NAMALWA (cell line): ENCODE measurements around the gene C2CD4C.
"Not testable (repeated sequence)": the region's sequence is repeated elsewhere in the genome, so short reads cannot be mapped to it uniquely, and the experiment has no call there.

Experiments
- DNase-seq: peaks from one replicate; pipeline ENCODE4 v3.0.0-alpha.2; 2015; ENCODE audit warnings: low spot score

C2CD4C gene

DNA sequence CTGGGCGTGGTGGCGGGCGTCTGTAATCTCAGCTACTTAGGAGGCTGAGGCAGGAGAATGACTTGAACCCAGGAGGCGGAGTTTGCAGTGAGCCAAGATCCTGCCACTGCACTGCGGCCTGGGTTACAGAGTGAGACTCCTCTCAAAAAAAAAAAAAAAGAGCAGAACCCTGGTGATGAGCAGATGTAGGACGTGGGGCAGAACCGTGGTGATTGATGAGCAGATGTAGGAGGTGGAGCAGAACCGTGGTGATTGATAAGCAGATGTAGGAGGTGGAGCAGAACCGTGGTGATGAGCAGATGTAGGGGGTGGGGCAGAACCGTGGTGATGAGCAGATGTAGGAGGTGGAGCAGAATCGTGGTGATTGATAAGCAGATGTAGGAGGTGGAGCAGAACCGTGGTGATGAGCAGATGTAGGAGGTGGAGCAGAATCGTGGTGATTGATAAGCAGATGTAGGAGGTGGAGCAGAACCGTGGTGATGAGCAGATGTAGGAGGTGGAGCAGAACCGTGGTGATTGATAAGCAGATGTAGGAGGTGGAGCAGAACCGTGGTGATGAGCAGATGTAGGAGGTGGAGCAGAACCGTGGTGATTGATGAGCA lies 28.2 kb downstream of the C2CD4C start:
- DNase-seq, result not testable (repeated sequence)

- DNase-seq, result no peak
Measured at GRCh38 chr19:379796-380195, 29.2 kb downstream of the C2CD4C start.

GRCh38 chr19:378706-379105 lies 30.2 kb downstream of the C2CD4C start:
- DNase-seq, result no peak

DNA sequence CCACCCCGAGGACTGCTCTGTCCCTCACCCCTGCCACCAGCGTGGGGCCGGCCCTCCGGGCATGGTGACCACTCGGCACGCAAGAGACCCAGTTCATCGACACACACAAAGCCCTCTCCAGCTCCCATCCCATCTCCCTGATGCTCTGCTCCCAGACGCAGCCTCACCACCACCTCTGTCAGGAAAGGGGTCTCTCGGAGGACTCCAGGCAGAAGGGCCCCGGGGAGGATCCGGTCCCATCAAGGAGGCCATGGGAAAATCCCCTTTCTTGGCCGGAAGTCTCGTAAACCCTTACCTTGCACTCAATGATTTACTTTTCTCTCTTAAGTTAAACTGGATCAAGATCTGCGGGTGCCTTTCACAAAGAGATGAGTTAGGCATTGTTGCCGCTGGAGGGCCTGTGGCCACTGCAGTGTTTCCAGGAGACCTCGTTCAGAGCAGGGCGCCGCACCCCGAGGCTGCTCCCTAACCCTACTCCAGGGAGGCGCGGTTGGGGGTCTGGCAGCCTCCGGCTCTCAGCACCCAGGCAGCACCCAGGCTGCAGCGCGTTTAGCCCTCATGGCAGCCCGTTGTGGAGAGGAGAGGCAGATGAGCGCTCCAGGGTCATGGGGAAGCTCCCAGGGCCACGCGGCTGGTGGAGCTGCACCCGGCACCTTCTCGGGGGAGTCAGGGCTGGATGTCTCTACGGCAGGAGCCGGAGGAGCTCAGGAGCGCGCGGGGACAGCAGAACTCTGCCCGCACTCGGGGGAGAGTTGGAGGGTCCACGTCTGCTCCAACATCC lies 31.0 kb downstream of the C2CD4C start:
- no peak for DNase-seq

DNA sequence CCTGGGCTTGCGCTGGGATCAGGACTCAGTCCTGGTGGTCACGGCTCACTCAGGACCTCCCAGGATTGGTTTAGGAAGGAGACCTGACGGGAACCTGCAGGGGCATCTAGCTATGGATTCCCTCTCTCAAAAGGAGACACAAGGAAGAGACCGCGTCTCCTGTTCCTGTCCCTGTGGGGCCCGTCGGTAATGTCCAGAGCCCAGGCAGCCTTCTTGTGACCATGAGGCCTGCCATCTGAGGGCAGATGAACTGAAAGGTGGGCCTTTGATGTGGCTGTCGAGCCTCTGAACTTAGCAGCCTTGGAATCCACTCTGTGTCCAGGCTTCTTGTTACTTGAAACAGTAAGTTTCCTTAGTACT lies 32.9 kb downstream of the C2CD4C start:
- no peak for DNase-seq

- DNase-seq, result no peak
Measured at GRCh38 chr19:375395-376110, 33.4 kb downstream of the C2CD4C start.

GRCh38 chr19:374886-375235 lies 34.1 kb downstream of the C2CD4C start:
- DNase-seq, result no peak

DNA sequence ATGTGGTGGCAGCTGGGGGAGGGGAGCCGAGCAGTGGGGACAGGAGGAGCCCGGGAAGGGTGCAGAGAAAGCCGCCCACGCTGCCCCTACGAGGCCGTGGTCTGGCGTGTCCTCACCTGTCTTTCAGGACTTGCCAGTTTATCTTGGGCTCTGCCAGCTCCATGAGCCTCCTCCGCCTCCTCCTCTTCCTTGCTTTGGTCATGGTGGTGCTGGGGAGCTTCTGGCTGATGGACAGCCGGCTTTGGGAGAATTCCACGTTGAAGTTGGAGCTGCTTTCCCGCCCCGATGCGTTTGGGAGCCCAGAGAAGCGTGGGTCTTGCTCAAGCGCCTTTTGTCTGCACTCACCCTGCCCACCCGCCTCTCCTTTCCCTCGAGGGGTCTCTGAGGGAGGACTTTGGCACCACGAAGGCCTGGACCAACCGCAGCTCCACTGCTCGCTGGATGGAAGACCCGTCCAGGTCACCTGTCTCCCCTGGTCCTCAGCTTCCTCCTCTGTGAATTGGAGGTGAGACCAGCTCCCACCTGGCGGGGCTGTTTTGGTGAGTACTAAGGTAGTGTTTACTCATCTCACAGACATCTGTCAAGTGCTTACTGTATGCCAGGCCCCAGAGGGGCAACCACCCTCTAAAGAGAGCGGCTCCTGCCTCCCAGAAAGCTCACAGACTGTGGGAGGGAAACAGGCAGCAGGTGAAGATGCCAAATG lies 34.6 kb downstream of the C2CD4C start:
- DNase-seq, result no peak

DNA sequence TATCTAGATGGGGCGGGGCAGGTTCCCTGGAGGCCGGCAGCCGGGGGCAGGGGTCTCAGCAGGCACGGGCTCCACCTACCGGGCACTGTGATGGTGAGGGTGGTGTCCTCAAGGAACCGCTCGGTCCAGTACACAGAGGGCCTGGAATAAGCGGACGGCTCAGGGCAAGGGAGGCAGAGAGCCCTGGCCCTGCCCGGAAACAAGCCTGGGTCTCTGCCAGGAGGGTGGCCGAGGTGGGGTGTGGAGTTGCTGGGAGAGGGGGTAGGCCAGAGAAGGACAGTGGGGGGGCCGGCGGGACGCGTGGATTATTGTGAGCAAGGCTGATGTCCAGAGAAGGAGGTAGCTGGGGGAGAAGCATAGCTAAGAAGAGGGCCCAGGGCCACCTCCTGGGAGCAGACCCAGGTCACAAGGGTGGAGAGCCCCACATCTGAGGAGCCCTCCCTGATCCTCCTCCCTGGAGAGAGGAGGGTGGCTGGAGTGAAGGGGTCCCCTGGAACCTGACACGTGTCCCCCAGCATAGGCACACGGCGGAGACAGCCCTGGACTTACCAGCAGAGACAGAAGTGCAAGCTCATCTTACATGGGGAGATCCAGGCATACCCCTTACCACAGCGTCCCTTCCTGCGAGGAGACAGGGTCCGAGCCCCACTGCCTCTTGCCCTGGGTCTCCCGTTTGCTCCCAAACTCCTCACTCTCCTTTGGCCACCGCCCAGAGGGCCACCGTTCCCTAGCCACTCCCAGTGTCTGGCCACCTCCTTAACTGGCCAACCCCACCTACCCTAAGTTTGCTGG lies 35.4 kb downstream of the C2CD4C start:
- no peak for DNase-seq

DNA sequence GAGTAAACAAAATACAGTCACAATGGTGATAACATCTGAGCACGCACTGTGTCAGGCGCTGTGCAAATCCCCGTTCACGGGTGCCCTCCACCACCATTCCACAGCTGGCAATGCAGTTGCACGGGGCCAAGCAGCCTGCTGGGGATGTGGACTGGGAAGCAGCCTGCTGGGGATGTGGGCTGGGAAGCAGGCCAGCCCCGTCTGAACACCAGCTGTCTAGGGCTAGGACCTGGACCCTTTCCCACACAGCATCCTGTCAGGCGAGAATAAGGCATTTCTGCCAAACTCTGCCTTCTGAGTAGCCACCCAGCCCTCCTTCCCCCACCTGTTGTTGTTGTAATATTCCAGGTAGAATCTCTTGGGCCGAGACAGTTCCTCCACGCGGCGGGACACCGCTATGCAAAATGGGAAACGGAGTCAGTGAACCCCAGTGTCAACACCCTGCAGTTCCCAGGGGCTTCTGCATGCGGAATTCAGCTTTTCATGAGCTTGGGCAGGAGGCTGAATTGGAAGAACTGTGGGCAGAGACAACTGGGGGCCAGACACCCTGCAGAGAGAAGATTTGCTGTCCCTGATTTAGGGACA lies 36.5 kb downstream of the C2CD4C start:
- no peak for DNase-seq

DNA sequence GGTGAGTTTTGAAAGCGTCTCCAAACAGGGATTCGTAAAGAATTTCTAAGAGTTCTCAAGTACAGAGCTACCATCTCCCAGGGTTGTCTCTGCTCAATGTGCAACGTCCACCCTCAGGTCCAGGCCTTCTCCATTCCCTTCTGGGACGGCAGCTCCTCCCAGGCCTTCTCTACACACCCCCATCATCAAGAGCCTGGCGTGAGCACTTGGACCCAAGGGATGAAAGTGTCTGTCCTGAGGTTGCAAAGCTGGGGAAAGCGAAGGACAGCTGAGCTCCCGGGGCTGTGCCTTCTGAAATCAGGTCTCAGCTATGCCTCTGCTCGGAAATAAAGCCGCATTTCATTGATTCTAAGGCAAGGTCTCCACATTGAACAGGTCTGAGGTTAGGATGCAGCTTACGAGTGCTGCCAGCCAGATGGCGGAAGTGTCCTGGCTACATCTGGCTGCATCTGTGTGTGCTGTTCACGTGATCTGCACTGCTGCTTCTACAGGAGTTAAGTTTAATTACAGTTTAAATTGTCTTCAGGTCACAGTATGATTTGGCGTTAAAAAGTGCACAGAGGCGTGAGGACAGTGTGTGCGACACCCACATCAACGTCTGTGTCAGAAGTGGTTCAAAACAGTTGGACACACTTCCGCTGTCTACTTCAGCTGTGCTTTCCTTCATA lies 37.3 kb downstream of the C2CD4C start:
- DNase-seq, result peak; percentile 51

GRCh38 chr19:370641-371330 lies 38.2 kb downstream of the C2CD4C start:
- DNase-seq, result no peak

- no peak for DNase-seq
Measured at GRCh38 chr19:369876-370275, 39.1 kb downstream of the C2CD4C start.

- DNase-seq, result no peak
Measured at GRCh38 chr19:369256-369655, 39.7 kb downstream of the C2CD4C start.

DNA sequence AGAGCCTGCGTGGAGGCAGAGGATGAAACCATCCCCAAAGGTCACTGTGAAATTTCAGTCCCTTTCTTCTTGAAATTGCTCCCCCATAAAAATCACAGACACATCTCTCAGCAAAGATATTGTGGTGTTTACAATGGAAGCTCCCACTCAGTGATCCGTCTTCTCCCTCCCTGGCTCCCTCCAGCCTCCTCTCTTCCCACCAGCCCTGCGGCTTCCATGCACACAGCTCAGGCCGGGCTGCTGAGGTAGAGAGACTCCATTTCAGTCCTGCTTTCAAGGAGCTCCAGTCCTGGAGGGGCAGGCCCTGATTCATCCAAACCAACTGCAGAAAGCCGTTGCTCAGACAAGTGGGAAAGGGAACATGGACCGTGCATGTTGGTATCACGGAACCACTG lies 40.3 kb downstream of the C2CD4C start:
- DNase-seq, result no peak

GRCh38 chr19:367963-368629 lies 40.9 kb downstream of the C2CD4C start:
- DNase-seq, result no peak

DNA sequence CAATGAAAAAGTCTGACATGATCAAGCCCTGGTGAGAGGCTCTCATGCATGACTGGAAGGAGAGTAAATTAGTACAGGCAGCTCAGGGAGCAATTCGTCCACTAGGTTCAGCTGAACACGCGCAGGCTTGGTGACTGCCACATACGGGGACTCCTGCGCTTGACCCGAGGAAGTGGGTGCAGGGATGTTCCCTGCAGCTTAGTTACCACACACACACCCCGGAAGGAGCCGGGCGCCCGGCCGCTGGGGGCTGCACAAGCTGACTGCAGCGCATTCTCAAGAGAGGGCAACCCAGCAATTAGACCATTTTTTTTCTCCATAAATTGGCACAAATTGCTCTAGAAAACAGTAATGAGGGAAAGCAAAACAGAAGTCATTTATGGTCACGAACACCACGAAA lies 41.4 kb downstream of the C2CD4C start:
- DNase-seq, result no peak

- no peak for DNase-seq
Measured at GRCh38 chr19:366951-367350, 42.0 kb downstream of the C2CD4C start.

DNA sequence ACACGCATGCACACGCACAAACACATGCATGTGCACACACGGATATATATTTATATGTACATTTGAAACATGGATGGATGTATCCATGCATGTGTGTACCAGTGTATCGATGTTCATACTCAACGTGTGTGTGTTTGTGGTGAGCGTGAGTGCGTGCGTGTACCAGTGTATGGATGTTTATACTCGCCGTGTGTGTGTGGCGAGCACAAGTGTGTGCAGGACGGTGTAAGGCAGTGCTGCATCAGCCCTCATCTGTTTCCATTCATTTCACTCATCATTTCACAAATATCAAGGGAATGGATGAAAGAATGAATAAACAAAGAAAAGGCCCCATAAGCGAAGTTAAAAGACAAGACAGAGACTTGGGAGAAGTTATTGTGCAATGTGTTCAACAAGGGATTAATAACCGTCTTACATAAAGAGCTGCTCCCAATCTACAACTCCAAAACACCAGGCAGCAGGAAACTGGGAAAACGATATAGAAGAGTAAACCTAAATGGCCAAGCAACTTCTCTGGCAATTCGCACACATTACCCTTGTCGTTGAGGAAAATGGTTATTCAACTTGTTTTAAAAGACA lies 42.7 kb downstream of the C2CD4C start:
- no peak for DNase-seq
